ENCODE data around the gene GABBR2.

DNA sequence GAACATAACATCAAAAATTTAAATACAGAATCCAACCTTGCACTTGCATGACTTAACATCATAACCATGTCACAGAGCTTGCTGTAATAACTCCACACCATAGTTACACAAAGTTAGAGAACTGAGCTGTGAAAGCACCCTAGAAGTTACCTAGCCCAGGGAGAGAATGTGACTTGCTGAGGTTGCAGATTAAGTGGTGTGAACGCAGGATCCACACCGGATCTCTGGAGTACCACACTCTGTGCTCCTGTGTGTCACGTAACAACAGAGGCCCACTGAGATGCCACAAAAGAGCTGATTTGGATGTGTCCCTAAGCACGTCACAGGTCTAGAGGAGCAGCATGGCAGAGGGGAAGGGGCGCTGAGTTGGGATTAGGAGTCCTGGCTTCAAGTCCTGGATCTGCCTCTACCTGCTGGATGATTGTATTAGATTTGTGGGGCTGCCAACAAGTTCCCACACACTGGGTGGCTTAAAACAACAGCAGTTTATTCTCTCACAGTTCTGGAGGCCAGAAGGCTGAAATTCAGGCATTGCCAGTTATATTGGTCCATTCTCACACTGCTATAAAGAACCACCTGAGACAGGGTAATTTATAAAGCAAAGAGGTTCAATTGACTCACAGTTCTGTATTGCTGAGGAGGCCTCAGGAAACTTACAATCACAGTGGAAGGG is 240.0 kb downstream of the GABBR2 start:
- TF ChIP-seq, protein P1, sequence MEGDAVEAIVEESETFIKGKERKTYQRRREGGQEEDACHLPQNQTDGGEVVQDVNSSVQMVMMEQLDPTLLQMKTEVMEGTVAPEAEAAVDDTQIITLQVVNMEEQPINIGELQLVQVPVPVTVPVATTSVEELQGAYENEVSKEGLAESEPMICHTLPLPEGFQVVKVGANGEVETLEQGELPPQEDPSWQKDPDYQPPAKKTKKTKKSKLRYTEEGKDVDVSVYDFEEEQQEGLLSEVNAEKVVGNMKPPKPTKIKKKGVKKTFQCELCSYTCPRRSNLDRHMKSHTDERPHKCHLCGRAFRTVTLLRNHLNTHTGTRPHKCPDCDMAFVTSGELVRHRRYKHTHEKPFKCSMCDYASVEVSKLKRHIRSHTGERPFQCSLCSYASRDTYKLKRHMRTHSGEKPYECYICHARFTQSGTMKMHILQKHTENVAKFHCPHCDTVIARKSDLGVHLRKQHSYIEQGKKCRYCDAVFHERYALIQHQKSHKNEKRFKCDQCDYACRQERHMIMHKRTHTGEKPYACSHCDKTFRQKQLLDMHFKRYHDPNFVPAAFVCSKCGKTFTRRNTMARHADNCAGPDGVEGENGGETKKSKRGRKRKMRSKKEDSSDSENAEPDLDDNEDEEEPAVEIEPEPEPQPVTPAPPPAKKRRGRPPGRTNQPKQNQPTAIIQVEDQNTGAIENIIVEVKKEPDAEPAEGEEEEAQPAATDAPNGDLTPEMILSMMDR (IDR thresholded peaks at IDR 0.05; ENCODE audit: low read depth, low read length), result no peak
- no peak for TF ChIP-seq EZH2phosphoT487 (IDR thresholded peaks at IDR 0.05; ENCODE audit: low read depth)

Measured in OCI-LY3 (cell line).